HepG2 (cell line): ENCODE data around the gene GDF15. TPM values are rescaled to one million over a fixed set of nuclear protein-coding genes. Genes with fewer than 3 reads are reported as not detected.

Experiments used
- CCDC6 ChIP-seq: sonication (generic); formaldehyde crosslinking; IDR thresholded peaks from 2 replicates; pipeline ENCODE4 v1.8.1; 2022; ENCODE audit warnings: mild to moderate bottlenecking, missing genetic modification reagents, moderate library complexity
- HIVEP1 ChIP-seq: sonication (generic); formaldehyde crosslinking; IDR thresholded peaks from 2 replicates; pipeline ENCODE4 v1.4.0; 2020; ENCODE audit warnings: mild to moderate bottlenecking, missing genetic modification reagents
- KDM2A ChIP-seq: sonication (generic); formaldehyde crosslinking; IDR thresholded peaks from 2 replicates; pipeline ENCODE4 v1.4.0; 2020; ENCODE audit warnings: low read depth, missing genetic modification reagents, borderline replicate concordance
- MAZ ChIP-seq, 2 experiments: sonication (generic) in 1 of 2; formaldehyde crosslinking in 1 of 2; IDR thresholded peaks; 2 replicates each; pipeline versions ENCODE4 v1.5.0 to v1.6.1; 2012 to 2020; ENCODE audit warnings: low read depth in 2 of 2, mild to moderate bottlenecking in 2 of 2, borderline replicate concordance in 1 of 2, improper control_type of control experiment in 1 of 2, low read length in 1 of 2, missing genetic modification reagents in 1 of 2, moderate library complexity in 1 of 2
- MXD4 ChIP-seq: IDR thresholded peaks from 2 replicates; pipeline ENCODE4 v1.6.1; 2016; ENCODE audit warnings: mild to moderate bottlenecking, missing biosample characterization, missing genetic modification reagents
- NFRKB ChIP-seq: fragments of 450-650 bp; IDR thresholded peaks from 2 replicates; pipeline ENCODE4 v1.6.1; 2017
- SMAD9 ChIP-seq: sonication (generic); formaldehyde crosslinking; IDR thresholded peaks from 2 replicates; pipeline ENCODE4 v1.5.1; 2020; ENCODE audit warnings: mild to moderate bottlenecking, missing genetic modification reagents
- SP1 ChIP-seq, 2 experiments: fragments of 450-650 bp in 1 of 2; sonication (generic) in 1 of 2; formaldehyde crosslinking in 1 of 2; IDR thresholded peaks; 2 replicates each; pipeline versions ENCODE4 v1.4.0 to v1.6.1; 2016 to 2020; ENCODE audit warnings: missing genetic modification reagents in 1 of 2
- ZBTB7A ChIP-seq: sonication (generic); formaldehyde crosslinking; IDR thresholded peaks from 2 replicates; pipeline ENCODE4 v1.8.0; 2022; ENCODE audit warnings: mild to moderate bottlenecking, missing genetic modification reagents
- ZIK1 ChIP-seq: sonication (generic); formaldehyde crosslinking; IDR thresholded peaks from 2 replicates; pipeline ENCODE4 v1.5.0; 2020; ENCODE audit warnings: mild to moderate bottlenecking, low read depth, missing genetic modification reagents, borderline replicate concordance
- ZNF337 ChIP-seq: sonication (generic); formaldehyde crosslinking; IDR thresholded peaks from 2 replicates; pipeline ENCODE4 v1.5.1; 2020; ENCODE audit warnings: missing genetic modification reagents, low read depth, mild to moderate bottlenecking, borderline replicate concordance
- ZNF530 ChIP-seq: sonication (generic); formaldehyde crosslinking; IDR thresholded peaks from 2 replicates; pipeline ENCODE4 v1.5.0; 2020; ENCODE audit warnings: low read depth, mild to moderate bottlenecking, missing genetic modification reagents
- polyA plus RNA-seq, 8 experiments: library from polyadenylated mRNA; depleted of rRNA in 3 of 8; stranded (reverse) in 7 of 8; unstranded in 1 of 8; fragments of >200 nt; fragmentation: Illumina TruSeq in 4 of 8; extraction: Trizol in 4 of 8; gene quantifications; 2 replicates each; pipeline versions ENCODE4 v1.2.1 to v1.2.3, GENCODE V29; 2011 to 2016; ENCODE audit warnings: low read depth in 4 of 8, missing spikeins in 1 of 8, mixed read lengths in 1 of 8; ENCODE audit not compliant: insufficient read depth in 1 of 8
- total RNA-seq, 5 experiments: library from RNA; depleted of rRNA; stranded (reverse); fragments of >200 nt; fragmentation: Illumina TruSeq; extraction: Trizol; gene quantifications; 2 replicates each; pipeline ENCODE4 v1.2.3, GENCODE V29; 2016; ENCODE audit warnings: low read depth in 1 of 5
- TF ChIP-seq, protein P1 (sequence below): sonication (generic); formaldehyde crosslinking; IDR thresholded peaks from 2 replicates; pipeline ENCODE4 v1.5.1; 2020; ENCODE audit warnings: mild to moderate bottlenecking, missing genetic modification reagents, borderline replicate concordance
- TF ChIP-seq, protein P2 (sequence below): sonication (generic); formaldehyde crosslinking; IDR thresholded peaks from 2 replicates; pipeline ENCODE4 v1.4.0; 2020; ENCODE audit warnings: missing genetic modification reagents, low read depth, mild to moderate bottlenecking, borderline replicate concordance
- TF ChIP-seq, protein P3 (sequence below): sonication (generic); formaldehyde crosslinking; IDR thresholded peaks from 2 replicates; pipeline ENCODE4 v1.5.0; 2020; ENCODE audit warnings: missing genetic modification reagents
- TF ChIP-seq, protein P4 (sequence below): sonication (generic); formaldehyde crosslinking; conservative IDR thresholded peaks from 2 replicates; pipeline ENCODE4 v1.4.0; 2020; ENCODE audit warnings: missing genetic modification reagents
- TF ChIP-seq, protein P5 (sequence below): sonication (generic); formaldehyde crosslinking; IDR thresholded peaks from 2 replicates; pipeline ENCODE4 v1.4.0; 2020; ENCODE audit warnings: mild to moderate bottlenecking, missing genetic modification reagents

GDF15 gene
- total and polyA plus RNA-seq, 2 of the 13 experiments (the other 11 are each of a cell fraction or from before 2014, with no cell fraction given), result 146 to 422 TPM

DNA sequence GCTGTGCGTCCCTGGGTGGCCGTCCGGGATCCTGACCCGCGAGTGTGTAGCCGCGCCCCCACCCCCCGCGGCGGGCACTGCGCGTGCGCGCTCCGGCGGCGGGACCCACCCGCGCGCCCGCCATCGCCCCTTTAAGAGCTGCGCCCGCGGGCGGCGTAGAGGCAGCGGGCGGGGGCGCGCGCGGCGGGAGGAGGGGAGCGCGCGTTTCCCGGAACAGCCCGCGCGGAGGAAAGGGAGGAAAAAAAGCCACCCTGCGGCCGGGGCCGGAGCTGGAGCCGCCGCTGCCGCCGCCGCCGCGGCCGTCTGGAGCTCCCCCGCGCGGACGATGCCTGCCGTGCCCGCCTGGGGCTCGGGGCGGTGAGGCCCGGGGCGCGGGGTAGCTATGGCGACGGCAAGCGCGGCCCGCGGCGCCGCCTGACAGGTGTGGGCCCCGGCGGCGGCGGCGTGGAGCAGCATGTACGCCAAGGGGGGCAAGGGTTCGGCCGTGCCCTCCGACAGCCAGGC lies 33.3 kb downstream of the GDF15 start, which contains the start of gene SSBP4 (continued):
- TF ChIP-seq, protein P1, sequence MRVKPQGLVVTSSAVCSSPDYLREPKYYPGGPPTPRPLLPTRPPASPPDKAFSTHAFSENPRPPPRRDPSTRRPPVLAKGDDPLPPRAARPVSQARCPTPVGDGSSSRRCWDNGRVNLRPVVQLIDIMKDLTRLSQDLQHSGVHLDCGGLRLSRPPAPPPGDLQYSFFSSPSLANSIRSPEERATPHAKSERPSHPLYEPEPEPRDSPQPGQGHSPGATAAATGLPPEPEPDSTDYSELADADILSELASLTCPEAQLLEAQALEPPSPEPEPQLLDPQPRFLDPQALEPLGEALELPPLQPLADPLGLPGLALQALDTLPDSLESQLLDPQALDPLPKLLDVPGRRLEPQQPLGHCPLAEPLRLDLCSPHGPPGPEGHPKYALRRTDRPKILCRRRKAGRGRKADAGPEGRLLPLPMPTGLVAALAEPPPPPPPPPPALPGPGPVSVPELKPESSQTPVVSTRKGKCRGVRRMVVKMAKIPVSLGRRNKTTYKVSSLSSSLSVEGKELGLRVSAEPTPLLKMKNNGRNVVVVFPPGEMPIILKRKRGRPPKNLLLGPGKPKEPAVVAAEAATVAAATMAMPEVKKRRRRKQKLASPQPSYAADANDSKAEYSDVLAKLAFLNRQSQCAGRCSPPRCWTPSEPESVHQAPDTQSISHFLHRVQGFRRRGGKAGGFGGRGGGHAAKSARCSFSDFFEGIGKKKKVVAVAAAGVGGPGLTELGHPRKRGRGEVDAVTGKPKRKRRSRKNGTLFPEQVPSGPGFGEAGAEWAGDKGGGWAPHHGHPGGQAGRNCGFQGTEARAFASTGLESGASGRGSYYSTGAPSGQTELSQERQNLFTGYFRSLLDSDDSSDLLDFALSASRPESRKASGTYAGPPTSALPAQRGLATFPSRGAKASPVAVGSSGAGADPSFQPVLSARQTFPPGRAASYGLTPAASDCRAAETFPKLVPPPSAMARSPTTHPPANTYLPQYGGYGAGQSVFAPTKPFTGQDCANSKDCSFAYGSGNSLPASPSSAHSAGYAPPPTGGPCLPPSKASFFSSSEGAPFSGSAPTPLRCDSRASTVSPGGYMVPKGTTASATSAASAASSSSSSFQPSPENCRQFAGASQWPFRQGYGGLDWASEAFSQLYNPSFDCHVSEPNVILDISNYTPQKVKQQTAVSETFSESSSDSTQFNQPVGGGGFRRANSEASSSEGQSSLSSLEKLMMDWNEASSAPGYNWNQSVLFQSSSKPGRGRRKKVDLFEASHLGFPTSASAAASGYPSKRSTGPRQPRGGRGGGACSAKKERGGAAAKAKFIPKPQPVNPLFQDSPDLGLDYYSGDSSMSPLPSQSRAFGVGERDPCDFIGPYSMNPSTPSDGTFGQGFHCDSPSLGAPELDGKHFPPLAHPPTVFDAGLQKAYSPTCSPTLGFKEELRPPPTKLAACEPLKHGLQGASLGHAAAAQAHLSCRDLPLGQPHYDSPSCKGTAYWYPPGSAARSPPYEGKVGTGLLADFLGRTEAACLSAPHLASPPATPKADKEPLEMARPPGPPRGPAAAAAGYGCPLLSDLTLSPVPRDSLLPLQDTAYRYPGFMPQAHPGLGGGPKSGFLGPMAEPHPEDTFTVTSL, result no peak
- TF ChIP-seq, protein P2, sequence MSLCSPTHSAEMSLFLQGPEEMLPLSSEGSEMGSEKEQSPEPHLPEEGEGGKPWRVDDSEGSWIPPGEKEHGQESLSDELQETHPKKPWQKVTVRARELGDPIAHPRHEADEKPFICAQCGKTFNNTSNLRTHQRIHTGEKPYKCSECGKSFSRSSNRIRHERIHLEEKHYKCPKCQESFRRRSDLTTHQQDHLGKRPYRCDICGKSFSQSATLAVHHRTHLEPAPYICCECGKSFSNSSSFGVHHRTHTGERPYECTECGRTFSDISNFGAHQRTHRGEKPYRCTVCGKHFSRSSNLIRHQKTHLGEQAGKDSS (CRISPR knock-in tag), result 0 out of 2 replicates have a peak, but pooled peaks have one; percentile 10
- TF ChIP-seq ZNF530 (CRISPR knock-in tag), result no peak
- TF ChIP-seq NFRKB, result no peak
- 0 out of 2 replicates have a peak, but pooled peaks have one; percentile 15 for TF ChIP-seq KDM2A
- TF ChIP-seq SMAD9 (CRISPR knock-in tag), result no peak
- TF ChIP-seq, protein P3, sequence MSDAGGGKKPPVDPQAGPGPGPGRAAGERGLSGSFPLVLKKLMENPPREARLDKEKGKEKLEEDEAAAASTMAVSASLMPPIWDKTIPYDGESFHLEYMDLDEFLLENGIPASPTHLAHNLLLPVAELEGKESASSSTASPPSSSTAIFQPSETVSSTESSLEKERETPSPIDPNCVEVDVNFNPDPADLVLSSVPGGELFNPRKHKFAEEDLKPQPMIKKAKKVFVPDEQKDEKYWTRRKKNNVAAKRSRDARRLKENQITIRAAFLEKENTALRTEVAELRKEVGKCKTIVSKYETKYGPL (CRISPR knock-in tag), result no peak
- no peak for TF ChIP-seq ZIK1 (CRISPR knock-in tag)
- no peak for TF ChIP-seq ZBTB7A
- no peak for TF ChIP-seq SP1 (IDR thresholded peaks at IDR 0.05)
- peak; percentile 17; the same call in 1 of the 2 replicates for TF ChIP-seq SP1 (CRISPR knock-in tag; IDR thresholded peaks at IDR 0.05)
- TF ChIP-seq, protein P4, sequence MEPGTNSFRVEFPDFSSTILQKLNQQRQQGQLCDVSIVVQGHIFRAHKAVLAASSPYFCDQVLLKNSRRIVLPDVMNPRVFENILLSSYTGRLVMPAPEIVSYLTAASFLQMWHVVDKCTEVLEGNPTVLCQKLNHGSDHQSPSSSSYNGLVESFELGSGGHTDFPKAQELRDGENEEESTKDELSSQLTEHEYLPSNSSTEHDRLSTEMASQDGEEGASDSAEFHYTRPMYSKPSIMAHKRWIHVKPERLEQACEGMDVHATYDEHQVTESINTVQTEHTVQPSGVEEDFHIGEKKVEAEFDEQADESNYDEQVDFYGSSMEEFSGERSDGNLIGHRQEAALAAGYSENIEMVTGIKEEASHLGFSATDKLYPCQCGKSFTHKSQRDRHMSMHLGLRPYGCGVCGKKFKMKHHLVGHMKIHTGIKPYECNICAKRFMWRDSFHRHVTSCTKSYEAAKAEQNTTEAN (CRISPR knock-in tag), result 0 out of 2 replicates have a peak, but pooled peaks have one; percentile 46
- TF ChIP-seq MAZ (IDR thresholded peaks at IDR 0.05; ENCODE audit: borderline replicate concordance, low read depth, low read length), result peak; percentile 53; the same call in 1 of the 2 replicates
- peak; percentile 39 for TF ChIP-seq MAZ (CRISPR knock-in tag; IDR thresholded peaks at IDR 0.05; ENCODE audit: low read depth)
- no peak for TF ChIP-seq MXD4 (CRISPR knock-in tag)
- TF ChIP-seq, protein P5, sequence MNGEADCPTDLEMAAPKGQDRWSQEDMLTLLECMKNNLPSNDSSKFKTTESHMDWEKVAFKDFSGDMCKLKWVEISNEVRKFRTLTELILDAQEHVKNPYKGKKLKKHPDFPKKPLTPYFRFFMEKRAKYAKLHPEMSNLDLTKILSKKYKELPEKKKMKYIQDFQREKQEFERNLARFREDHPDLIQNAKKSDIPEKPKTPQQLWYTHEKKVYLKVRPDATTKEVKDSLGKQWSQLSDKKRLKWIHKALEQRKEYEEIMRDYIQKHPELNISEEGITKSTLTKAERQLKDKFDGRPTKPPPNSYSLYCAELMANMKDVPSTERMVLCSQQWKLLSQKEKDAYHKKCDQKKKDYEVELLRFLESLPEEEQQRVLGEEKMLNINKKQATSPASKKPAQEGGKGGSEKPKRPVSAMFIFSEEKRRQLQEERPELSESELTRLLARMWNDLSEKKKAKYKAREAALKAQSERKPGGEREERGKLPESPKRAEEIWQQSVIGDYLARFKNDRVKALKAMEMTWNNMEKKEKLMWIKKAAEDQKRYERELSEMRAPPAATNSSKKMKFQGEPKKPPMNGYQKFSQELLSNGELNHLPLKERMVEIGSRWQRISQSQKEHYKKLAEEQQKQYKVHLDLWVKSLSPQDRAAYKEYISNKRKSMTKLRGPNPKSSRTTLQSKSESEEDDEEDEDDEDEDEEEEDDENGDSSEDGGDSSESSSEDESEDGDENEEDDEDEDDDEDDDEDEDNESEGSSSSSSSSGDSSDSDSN (CRISPR knock-in tag), result no peak; the same call in 1 of the 2 replicates
- TF ChIP-seq HIVEP1 (CRISPR knock-in tag), result no peak
- no peak for TF ChIP-seq ZNF337 (CRISPR knock-in tag)
- TF ChIP-seq CCDC6 (CRISPR knock-in tag), result peak; percentile 82; the same call in 1 of the 2 replicates
